ENCODE measurements around the gene DEFB129. TPM values are rescaled to one million over a fixed set of nuclear protein-coding genes. Genes with fewer than 3 reads are reported as not detected.

DEFB129 gene
- total RNA-seq, 4 donors from 2014 or later = not detected

DNA sequence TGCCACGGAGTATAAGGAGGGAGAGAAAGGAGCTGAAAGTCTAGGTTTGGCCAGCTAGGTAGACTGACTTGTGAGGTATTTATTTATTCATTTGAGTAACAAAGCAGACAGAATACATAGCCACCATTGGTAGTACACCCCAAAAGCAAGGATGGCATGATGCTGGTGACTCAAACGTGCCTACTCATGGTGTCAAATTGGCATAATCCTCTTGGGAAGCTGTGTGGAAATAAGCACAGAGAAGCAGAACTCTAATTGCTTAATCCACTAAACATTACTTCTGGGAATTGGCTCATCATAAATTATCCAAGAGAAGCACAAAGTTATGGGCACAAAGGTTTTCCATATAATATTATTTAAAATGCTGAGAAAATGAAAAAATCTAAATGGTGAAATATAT is 32.9 kb downstream of the DEFB129 start:
- WGBS = 78% methylated on average over 2 of the region's 2 CpGs
- H3K4me3 ChIP-seq = no peak overlapping the region
- TF ChIP-seq, protein P1, sequence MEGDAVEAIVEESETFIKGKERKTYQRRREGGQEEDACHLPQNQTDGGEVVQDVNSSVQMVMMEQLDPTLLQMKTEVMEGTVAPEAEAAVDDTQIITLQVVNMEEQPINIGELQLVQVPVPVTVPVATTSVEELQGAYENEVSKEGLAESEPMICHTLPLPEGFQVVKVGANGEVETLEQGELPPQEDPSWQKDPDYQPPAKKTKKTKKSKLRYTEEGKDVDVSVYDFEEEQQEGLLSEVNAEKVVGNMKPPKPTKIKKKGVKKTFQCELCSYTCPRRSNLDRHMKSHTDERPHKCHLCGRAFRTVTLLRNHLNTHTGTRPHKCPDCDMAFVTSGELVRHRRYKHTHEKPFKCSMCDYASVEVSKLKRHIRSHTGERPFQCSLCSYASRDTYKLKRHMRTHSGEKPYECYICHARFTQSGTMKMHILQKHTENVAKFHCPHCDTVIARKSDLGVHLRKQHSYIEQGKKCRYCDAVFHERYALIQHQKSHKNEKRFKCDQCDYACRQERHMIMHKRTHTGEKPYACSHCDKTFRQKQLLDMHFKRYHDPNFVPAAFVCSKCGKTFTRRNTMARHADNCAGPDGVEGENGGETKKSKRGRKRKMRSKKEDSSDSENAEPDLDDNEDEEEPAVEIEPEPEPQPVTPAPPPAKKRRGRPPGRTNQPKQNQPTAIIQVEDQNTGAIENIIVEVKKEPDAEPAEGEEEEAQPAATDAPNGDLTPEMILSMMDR (IDR thresholded peaks at IDR 0.05) = no peak
- TF ChIP-seq POLR2A (IDR thresholded peaks at IDR 0.05) = no peak
- no peak for TF ChIP-seq POLR2AphosphoS5 (IDR thresholded peaks at IDR 0.05)
- TF ChIP-seq EP300 (IDR thresholded peaks at IDR 0.05) = no peak

DNA sequence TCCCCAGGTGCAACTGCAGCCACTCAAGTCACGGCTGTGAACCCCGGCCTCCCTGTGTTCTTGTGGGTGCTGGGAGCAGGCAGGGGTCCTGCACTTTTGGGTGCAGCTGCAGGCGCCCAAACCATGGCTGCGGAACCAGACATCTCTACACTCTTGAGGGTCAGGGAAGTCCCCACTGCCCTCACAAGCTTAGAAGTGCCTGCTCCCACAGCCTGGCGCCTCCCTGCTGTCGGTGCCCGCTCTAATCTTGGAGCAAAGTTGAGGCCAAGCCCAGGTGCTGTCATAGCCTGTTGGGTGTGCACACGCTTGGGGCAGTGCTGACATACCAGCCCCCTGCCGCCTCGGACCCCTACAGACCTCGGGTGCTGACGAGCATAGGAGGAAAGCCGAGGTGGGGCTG is 36.6 kb downstream of the DEFB129 start:
- H3K4me1 ChIP-seq = peaks cover 5% of the 10 kb centered on the region
- no peak overlapping the region for H3K27ac ChIP-seq
- DNase-seq (ENCODE audit: low spot score in 2 of 2) = no peak
- TF ChIP-seq, protein P1 (IDR thresholded peaks at IDR 0.05) = no peak
- TF ChIP-seq EP300 (IDR thresholded peaks at IDR 0.05) (no peak), POLR2A (IDR thresholded peaks at IDR 0.05) (no peak), POLR2AphosphoS5 (IDR thresholded peaks at IDR 0.05) (no peak)
- peaks cover 10% of the 10 kb centered on the region for H3K27me3 ChIP-seq
- no peaks in the 10 kb centered on the region for H3K36me3 ChIP-seq
- no peak overlapping the region for H3K4me3 ChIP-seq
- H3K9me3 ChIP-seq = no peaks in the 10 kb centered on the region
- 83% methylated on average over 9 of the region's 13 CpGs for whole genome bisulfite sequencing

More for the DNA sequence above, 32.9 kb downstream of the DEFB129 start:
- Histone ChIP-seq H3K27ac (no peak overlapping the region), H3K9me3 (no peaks in the 10 kb centered on the region), H3K36me3 (no peaks in the 10 kb centered on the region), H3K27me3 (peaks cover 10% of the 10 kb centered on the region), H3K4me1 (no peaks in the 10 kb centered on the region)
- DNase-seq (ENCODE audit: low spot score in 2 of 2) = no peak

GRCh38 chr20:266596-267562 is 39.8 kb downstream of the DEFB129 start:
- Histone ChIP-seq H3K36me3 (no peaks in the 10 kb centered on the region), H3K27ac (no peak overlapping the region), H3K9me3 (no peaks in the 10 kb centered on the region), H3K4me3 (peak overlapping the region; percentile 51), H3K4me1 (peaks cover 5% of the 10 kb centered on the region), H3K27me3 (peaks cover 10% of the 10 kb centered on the region)
- TF ChIP-seq, protein P1 (IDR thresholded peaks at IDR 0.05) = peak; percentile 88 to 96
- TF ChIP-seq POLR2AphosphoS5 (IDR thresholded peaks at IDR 0.05) (no peak), EP300 (IDR thresholded peaks at IDR 0.05) (no peak), POLR2A (IDR thresholded peaks at IDR 0.05) (no peak)
- peak; percentile 92 to 94 for DNase-seq (ENCODE audit: low spot score in 2 of 2)
- 15% methylated on average over 24 of the region's 43 CpGs for WGBS

DNA sequence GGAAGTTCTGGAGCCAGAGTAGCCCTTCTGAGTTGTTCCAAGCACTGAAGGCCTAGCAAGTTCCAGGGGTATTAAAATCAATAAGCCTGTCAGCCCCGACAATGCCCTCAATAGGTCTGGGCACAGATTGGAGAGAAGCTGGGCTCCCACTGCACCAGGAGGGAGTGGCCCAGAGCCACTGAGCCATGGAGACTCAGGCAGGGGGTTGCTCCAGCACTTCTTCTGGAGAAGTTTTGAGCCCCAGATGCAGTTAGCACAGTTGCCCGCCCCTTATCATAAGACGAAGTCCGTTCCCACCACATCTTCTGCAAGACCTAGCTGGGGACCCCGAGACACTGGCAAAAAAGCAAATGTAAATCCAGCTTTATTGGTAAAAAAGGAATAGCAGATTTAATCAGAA is 43.5 kb downstream of the DEFB129 start:
- 93% methylated on average over 5 of the region's 5 CpGs for WGBS
- H3K4me3 ChIP-seq = no peak overlapping the region
- peaks cover 5% of the 10 kb centered on the region for H3K4me1 ChIP-seq
- TF ChIP-seq, protein P1 (IDR thresholded peaks at IDR 0.05) = no peak
- TF ChIP-seq POLR2A (IDR thresholded peaks at IDR 0.05) (no peak), POLR2AphosphoS5 (IDR thresholded peaks at IDR 0.05) (no peak), EP300 (IDR thresholded peaks at IDR 0.05) (no peak)
- no peaks in the 10 kb centered on the region for H3K27me3 ChIP-seq
- no peak overlapping the region for H3K27ac ChIP-seq
- no peaks in the 10 kb centered on the region for H3K9me3 ChIP-seq
- no peaks in the 10 kb centered on the region for H3K36me3 ChIP-seq
- DNase-seq (ENCODE audit: low spot score in 2 of 2) = no peak

DNA sequence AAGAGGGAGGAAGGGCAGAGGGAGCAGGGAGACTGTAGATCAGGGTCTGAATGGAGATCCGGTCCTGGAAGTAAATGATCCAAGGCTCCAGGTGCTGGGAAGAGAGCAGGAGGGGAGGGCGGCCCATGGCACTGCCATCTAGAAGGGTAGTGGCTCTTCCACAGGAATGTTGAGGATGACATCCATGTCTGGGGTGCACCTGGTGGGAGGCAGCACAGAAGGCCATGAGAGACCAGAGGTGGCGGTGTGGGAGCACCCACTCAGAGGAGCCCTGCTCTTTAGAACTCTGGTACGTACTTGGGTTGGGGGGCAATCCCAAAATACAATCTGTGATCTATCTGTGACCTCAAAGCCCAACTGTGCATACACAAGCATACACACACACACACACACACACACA is 44.0 kb downstream of the DEFB129 start:
- peaks cover 5% of the 10 kb centered on the region for H3K4me1 ChIP-seq
- no peaks in the 10 kb centered on the region for H3K27me3 ChIP-seq
- H3K36me3 ChIP-seq = peaks cover 5% of the 10 kb centered on the region
- TF ChIP-seq, protein P1 (IDR thresholded peaks at IDR 0.05) = no peak
- no peak for TF ChIP-seq POLR2A (IDR thresholded peaks at IDR 0.05)
- no peak for TF ChIP-seq EP300 (IDR thresholded peaks at IDR 0.05)
- no peak for TF ChIP-seq POLR2AphosphoS5 (IDR thresholded peaks at IDR 0.05)
- H3K27ac ChIP-seq = no peak overlapping the region
- H3K9me3 ChIP-seq = no peaks in the 10 kb centered on the region
- no peak overlapping the region for H3K4me3 ChIP-seq
- WGBS = 82% methylated on average over 4 of the region's 4 CpGs
- DNase-seq (ENCODE audit: low spot score in 2 of 2) = no peak

Measured in suprapubic skin (tissue), 4 donors.